Stimulated activated CD4-positive, alpha-beta T cell treated with anti-CD3 and anti-CD28 coated beads, Interleukin-2, amount 100 ng/mL, for 48 hours (primary cell): ENCODE measurements around the gene MACIR.
"Not testable (repeated sequence)": the region's sequence is repeated elsewhere in the genome, so short reads cannot be mapped to it uniquely, and the experiment has no call there.

Experiments used
- DNase-seq, 2 donors: peaks; one replicate each; pipeline ENCODE4 v3.0.0-alpha.2; 2020

MACIR gene, protein sequence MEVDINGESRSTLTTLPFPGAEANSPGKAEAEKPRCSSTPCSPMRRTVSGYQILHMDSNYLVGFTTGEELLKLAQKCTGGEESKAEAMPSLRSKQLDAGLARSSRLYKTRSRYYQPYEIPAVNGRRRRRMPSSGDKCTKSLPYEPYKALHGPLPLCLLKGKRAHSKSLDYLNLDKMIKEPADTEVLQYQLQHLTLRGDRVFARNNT

DNA sequence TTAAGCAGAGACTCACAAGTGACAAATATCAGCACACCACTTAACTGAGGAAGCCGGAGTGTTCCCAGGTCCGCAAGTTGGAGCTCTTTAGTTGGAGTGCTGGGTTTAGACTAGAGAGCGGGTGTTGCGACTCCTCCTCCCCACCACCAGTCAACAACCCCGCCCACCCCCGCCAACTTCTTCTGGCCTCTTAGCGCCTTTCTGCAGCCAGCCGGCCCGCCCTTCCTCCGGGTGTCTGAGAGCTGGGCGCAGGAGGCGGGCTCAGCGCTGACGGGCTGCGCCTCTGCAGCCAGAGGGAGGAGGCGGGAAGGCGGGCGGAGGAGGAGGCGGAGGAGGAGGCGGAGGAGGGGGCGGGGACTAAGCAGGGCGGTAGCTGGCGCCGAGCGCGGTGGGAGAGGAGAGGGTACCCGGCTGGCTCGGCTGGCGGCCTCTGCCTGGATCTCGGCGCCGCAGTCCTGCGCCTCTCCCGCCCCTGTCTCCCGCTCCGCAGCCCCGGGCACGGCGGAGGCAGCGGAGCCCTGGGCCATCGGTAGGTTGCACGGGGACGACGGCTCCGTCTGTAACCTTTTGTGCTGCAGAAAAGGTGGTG lies at the start of gene MACIR:
TSS of gene MACIR (plus strand) at position 396 of the 589 bp plus-strand sequence. CDS start 17,157 bp downstream, outside the sequence.
- DNase-seq: peak; percentile 79 to 81

DNA sequence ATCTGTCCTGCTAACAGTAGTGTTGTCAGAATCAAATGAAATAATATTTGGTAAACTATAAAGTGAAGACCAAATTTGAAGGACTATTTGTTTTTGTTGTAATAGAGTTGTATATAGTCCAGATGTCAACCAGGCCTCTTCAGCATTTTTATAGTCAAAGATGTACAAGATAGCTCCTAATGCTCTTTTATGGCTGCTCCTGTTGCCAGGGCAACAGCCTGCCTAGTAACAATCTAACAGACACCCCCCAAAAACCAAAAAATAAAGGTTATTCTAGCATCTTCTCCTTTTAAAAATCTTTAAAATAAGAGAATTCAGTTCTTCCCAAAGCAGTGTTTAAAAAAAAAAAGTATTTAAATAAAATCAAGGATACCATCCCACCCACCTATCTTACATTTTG lies 49.5 kb upstream of the MACIR start:
- DNase-seq: no peak

DNA sequence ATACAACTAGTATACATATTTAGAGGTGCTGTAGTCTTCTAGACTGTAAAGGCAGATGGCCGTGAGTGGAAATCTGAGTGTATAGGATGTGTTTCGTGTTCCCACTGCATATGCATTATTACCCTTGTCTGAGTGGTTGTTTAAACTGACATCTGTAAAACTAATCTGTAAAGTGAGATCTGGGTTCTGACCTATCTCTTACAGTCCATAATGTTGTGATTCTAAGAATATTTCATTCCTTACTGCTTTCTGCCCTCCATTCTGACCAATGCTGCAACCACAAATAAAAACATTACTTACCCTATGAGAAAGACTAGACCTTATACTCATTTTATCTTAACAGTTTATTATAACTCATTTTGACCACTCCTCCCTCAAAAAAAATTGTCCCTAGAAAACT lies 47.6 kb upstream of the MACIR start:
- DNase-seq: no peak

DNA sequence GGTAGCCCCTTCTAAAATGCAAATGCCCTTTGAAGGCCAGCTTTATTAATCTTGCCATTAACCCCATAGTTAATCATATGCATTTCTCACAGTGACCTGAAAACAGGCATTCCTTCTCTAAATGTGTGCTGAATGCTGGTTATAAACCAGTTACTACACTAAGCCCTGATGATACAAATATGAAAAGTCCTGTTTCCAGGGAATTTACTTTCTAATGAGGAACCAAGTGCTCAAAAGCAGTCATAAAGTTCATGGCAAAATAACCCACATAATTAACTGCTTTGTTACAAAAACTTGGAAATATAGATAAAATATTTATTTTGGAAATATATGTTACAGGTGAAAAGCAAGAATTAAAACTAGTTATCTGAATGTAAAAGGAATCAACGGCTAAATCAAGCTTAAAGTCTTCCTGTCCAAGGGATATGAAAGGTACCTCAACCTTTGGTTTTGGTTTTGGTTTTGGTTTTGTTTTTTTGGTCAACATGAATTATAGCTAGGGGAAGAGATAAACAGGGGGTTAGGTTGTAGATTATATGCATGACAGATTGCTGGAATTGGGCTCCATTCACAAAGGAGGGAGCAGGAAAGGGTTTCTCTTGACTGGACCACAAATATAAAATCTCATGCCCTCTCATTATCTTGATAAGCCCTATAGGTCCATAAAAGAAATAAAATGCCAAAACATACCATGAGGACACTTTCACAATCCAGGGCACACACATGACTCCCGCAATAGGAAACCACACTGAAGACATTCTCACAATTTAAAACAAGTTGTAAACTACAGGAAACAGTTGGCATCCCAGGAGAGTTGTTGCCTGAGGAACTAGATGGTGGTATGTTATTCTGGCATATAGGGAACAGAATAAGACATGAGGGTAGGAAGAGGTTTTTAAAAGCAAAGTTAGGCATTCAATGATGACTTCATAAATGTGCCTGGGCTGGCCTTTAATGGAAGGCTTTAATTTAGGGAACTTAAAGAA lies 46.7 kb upstream of the MACIR start:
- no peak for DNase-seq

DNA sequence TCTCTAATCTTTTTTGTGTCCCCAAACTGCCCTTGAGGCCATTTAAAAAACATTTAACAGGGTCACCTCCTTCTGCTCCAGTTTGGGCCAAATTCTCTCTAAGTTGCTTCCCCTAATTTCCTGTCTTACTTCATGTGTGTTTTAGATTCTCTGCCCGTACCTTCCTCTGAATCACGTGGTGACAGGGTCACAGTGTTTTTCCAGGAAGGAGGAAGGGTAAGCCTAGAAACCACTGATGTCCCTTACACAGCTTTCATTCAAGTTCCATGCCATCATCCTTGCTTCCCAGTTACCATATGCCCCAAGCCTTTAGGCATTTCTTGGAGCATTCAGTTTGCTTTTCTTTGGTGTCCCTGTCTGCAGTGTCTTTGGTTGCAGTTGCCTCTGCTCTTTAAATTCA lies 42.4 kb upstream of the MACIR start:
- no peak for DNase-seq

DNA sequence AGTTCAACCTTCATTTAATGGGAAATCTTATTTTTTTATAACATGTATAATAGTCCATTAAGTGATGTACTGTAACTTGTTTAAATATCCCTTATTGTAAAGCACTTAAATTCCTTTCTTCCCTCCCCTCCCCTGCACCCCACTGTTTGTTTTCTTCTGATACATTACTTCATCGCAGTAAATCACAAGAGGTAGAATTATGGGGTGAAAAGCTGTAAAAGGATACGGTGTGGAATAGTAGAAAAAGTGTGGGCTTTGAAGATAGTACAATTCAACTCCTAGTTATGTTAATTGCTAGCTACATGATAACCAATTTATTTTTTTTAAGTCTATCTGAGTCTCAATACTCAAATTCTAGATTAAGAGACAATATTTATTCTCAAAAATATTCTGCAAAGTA lies 41.9 kb upstream of the MACIR start:
- no peak for DNase-seq

DNA sequence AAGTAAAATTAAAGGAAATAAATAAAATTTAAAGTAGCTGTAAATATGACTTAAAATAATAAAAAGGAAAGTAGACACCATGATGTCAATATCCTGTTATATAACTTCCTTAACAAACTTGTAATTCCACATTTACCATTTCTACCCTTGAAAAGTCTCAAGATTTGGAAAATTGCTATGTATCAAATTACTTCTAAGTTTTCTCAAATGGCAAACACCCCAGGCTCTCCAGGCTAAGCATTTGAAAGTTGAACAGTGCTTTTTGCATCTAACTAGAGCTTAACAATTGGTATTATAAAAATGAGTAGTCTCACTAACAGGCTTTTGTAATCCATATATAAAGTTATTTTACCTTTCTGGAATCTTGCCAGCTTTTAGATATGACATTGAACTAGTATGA lies 41.5 kb upstream of the MACIR start:
- no peak for DNase-seq

DNA sequence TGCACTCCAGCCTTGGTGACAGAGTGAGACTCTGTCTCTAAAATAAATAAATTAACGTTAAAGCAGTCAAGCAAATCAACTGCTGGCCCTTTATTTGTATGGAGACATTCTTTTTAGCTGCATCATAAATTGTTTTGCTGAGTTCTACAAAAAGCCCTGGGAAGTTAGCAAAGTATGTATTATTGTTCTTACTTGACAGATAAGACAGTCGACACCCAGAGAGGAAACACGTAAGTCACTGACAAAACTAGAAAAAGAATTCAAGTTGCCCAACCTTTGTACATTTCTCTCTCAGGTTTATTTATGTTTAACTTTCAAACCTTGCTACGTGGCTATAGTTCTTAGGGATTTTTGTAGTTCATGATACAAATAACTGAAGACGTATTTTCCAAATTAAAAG lies 40.4 kb upstream of the MACIR start:
- DNase-seq: no peak

DNA sequence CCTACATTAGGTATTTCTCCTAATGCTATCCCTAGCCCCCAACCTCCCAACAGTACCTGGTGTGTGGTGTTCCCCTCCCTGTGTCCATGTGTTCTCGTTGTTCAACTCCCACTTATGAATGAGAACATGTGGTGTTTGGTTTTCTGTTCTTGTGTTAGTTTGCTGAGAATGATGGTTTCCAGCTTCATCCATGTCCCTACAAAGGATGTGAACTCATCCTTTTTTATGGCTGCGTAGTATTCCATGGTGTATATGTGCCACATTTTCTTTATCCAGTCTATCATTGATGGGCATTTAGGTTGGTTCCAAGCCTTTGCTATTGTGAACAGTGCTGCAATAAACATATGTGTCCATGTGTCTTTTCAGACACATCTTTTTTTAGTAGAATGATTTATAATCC lies 39.5 kb upstream of the MACIR start:
- DNase-seq: not testable (repeated sequence)

DNA sequence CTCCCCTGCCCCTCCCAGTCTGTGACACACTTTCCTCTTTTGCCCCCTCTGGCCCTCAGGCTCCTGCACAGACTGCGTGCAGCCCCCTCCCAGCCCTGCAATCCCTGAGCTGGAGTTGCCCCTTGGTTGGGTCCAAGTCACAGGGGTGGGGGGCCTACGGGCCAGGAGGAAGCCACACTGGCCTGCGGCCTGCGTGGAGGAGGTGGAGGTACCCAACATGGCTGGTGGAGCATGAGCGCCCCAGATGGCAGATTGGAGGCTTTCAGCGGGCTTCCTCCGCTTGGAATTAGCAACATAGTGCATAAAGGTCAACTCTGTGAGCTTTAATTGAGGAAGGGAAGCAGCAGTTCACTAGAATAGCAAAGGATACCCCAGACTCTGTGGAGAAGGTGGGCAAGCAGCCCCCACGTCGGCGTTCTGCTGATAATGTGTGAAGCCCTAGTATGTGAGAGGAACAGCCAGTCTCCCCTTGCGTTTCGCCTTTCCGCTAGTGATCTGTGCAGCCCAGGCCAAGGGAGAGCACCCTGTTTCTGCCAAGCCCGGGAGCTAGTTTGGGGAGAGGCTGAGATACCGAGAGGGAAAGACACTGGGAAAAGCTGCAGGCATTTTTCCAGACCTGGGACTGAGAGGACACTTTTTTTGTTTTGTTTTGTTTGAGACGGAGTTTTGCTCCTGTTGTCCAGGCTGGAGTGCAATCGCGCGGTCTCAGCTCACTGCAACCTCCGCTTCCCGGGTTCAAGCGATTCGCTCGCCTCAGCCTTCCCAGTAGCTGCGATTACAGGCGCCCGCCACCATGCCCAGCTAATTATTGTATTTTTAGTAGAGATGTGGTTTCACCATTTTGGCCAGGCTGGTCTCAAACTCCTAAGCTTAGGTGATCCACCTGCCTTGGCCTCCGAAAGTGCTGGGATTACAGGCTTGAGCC lies 35.3 kb upstream of the MACIR start:
- no peak for DNase-seq

DNA sequence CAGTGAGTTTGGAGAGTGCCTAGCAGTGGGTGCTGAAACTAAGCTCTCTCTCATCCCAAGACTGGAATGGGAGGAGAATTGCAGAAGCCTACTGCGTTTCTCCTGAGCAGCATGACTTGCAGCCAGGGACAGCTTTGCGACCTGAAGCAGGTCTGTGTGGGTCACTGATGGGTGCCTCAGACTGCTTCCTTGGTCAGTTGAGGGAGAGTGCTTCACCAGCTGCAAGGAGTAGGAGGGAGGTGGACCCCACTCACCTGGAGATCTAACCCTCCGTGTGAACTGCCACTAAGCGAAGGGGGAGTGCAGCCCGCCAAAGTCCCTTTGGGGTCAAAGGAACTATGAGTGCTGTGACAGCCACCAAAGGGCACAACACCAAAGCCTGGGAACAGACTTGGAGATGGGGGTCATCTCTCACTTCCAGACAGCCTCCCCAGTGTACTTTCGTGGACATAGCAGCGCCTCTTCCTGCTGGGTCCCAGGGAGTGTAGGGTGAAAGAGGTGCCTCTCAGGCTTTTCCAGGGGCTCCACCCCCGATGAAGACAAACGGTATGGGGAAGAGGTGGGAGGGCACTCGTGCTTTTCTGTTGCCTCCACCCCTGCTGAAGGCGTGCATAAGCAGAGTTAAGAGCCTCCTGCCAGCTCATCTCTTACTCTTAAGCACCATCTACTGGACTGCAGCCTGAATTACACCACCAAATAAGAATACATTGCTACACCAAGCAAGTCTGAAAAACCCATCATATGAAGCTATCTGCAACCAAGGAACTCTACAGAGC lies 34.3 kb upstream of the MACIR start:
- DNase-seq: peak; percentile 13 to 15

DNA sequence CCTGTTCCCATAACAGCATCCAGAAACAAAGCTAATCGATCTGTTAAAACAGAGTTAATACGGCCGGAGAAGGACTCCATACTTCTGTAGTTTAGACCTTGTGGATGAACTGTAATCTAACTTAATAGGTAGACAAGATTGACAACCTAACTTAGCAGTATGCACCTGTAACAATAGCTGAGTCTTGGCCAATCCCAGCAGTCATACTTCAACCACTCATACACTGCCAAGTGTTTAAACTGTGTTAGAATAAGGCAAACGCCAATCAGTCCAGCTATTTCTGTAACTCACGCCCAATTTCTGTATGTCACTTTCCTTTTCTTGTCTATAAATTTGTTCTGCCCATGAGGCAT lies 33.7 kb upstream of the MACIR start:
- no peak for DNase-seq

DNA sequence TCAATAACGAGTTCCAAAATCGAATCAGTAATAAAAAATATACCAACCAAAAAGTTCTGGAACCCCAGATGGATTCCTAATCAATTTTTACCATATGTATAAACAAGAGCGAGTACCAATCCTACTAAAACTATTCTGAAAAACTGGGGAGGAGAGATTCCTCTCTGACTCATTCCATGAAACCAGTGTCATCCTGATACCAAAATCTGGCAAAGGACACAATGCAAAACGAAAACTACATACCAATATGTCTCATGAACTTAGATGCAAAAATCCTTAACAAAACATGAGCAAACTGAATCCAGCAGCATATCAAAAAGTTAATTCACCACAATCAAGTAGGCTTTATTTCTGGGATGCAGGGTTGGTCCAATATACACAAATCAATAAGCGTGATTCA lies 30.5 kb upstream of the MACIR start:
- DNase-seq: no peak

DNA sequence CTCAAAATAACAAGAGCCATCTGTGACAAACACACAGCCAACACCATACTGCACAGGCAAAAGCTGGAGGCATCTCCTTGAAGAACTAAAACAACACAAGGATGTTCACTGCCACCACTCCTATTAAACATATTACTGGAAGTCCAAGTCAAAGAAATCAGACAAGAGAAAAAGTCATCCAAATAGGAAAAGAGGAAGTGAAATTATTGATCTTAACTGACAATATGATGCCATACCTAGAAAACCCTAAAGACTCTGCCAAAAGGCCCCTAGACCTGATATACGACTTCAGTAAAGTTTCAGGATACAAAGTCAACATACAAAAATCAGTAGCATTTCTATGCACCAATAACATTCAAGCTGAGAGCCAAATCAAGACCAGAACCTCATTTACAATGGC lies 30.0 kb upstream of the MACIR start:
- no peak for DNase-seq

DNA sequence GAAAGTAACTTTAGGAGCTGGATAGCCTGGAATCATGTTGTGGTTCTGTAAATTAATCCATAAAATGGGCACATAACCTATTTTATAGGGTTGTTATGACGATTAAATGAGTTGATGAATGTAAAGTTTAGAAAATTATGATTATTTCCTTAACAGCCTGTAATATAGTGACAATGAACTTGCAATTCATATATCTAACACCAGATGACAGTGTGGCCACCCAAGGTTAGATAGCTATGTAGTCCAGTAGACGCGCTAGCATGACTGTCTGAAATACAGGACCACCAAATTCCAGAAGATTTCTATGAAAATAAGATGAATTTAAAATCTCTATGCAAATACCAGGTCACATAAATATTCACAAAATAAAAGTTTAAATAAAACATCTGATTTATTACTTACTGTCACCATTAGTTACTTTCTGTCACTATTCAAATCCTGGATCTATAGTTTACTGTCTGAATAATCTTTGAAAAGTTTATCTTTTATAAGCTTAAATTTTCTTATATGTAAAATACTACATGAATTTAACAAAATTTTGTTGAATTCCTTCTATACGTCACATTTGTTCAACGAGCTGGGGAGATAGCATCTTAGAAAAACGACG lies 26.1 kb upstream of the MACIR start:
- DNase-seq: no peak

DNA sequence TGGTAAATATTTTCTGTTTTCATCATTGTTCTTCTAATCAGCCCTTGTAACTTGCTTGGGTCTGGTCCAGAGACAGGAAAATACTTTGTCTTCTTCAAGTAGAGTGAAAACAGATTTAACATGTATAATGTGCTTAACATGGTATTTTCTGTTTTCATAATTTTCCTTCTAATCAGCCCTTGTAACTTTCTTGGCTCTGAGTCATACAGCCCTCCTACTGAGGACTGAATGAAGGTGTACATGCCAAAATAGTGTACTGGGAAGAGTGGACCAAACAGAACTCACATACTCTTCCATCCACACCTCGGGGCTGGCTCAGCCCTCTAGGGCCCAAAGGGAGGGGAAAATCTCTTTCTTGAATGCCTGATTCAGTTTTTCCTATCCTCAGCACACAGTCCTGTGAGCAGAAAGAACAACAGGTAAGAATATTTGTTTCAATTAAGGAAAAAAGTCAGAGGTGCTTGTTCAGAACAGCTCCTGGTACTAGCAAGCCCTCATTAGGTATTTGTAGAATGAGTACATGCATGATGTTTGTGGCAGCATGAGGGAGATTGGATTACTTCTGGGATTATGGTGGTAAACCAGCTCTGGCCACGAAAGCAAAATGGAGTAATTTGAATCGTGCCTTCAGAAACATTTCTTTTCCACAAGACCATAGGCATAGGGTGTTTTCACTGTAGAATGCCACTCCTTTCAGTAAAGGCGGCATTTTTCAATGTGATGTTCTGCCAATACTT lies 24.2 kb upstream of the MACIR start:
- DNase-seq: no peak

DNA sequence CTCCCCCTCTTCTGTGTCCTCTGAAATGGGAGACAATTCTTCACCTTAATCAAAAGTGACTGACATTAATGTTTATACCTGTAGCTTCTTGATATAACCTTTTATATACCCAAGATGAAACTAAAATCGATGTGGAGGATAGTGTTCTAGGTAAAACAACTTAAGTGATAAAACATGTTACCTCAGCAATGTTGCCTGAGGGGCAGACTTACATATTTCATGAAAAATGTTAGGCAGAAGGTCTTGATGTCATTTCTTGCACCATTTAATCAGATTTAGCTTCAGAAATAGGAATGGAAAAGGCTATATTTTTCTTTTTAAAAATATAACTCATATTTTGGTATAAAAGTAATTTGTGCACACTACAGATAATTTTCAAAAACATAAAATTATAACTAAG lies 22.7 kb upstream of the MACIR start:
- DNase-seq: no peak

DNA sequence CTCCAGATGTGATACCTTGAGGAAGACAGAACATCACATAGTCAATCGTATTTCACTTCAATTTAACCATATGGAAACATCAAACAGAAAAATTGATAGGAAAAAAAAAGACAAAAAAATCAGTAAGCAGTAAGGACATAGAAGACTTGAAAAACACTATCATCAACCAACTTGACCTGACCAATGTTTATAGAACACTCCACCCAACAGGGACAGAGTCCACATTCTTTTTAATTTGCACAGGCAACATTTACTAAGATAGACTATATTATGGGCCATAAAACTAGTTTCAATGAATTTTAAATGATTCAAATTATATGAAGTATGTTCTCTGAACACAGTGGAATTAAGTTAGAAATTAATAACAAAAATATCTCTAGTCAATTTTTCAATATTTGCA lies 20.8 kb upstream of the MACIR start:
- no peak for DNase-seq

DNA sequence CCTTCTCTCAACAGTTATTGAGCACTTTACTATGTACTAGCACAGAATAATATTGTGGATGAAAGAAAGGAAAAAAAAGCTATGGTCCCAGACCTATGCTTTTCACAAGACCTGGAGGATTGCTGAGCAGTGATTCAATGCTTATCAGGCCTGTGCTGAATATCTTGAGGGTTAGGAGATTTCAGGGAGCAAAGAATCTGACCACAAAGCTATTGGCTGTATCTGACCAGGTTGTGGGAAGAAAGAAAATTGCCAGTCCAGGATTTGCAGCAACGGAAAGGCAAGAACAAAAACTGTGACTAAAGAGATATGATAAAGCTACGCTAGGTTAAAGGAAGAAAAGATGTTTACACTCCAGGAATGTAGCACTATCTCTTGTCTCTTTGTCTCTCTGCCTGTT lies 14.9 kb upstream of the MACIR start:
- no peak for DNase-seq

DNA sequence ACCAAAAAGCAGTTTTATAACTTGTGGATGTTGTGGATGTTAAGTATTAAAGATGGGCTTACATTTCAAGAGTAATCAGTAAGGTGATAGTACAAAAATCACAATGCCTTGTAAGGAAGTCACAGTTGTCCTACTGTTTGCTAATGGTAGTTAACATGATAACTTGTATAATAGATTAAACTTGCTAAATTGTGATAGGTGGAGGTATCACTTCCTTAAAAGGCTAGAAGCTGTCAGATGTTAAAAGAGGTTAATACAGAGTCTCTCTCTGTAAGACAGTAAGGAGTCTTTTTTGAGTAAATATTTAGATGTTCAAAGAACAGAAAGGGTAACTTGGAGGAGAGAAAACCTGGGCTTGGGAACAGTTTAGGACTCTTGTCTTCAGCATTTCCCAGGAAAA lies 14.2 kb upstream of the MACIR start:
- DNase-seq: no peak

DNA sequence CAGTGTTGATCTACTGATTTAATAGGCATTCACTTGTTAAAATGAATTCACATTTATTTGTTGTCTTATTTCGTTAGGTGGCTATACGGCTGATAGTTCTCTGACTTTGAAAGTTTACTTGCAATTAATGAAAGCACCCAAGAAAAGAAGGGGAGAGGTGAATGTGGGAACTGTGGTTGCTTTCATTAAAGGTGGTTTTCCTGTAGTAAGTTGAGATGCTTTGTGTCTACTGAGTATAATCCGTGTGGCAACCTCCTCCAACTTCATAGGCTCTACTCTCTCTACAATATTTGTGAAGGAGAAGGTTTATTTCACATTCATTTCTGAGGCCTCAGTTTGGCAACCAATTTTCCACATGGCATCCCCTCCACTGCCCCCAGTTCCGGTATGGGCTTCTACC lies 12.8 kb upstream of the MACIR start:
- DNase-seq: no peak
